ENCODE measurements around the gene ALDH16A1. TPM values are rescaled to one million over a fixed set of nuclear protein-coding genes. Genes with fewer than 3 reads are reported as not detected.

The ALDH16A1 gene
- total and polyA plus RNA-seq, 2 of the 8 experiments (the other 6 are each of a cell fraction or from before 2014, with no cell fraction given): 30.5 to 34.3 TPM

DNA sequence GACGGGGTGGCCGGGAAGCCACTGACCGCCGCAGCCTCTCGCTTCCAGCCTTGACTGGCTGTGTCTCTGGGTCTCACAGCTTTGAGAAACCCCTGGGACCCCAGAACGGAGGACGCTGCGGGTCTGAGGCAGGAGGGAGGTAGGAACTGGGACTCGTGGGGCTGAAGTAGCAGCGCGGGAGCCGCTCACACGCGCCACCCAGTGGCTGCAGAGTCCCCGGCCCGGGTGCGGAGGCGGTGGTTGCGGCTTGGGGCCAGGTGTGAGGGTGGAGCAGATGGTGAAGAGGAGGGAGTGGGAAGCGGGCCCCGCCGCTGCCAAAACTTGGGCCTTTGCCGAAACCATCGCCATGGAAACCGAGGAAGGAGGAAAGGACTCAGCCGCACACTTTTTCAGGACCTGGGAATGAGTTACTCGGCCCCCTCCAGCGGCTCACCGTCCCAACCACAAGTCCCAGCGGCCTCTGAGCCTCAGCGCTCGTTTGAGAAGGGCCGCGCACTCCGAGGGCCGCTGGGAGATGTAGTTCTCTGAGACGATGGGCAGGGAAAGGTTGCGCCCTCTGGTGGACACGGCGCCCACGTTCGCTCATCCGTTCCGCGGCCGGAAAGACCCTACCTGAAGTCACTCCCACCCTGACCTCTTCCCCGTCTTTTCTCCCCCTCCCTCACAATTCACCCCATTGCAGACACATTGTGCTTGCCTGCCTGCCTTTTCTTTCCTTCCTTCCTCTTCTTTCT lies 9.5 kb upstream of the ALDH16A1 start (continued):
- TF ChIP-seq, protein P1, sequence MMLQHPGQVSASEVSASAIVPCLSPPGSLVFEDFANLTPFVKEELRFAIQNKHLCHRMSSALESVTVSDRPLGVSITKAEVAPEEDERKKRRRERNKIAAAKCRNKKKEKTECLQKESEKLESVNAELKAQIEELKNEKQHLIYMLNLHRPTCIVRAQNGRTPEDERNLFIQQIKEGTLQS (IDR thresholded peaks at IDR 0.05; ENCODE audit: insufficient read depth, low read depth, low read length): peak; percentile 79; the same call in 1 of the 2 replicates
- TF ChIP-seq RAD21 (IDR thresholded peaks at IDR 0.05 in 1 of 2, conservative IDR thresholded peaks at IDR 0.05 in 1 of 2; ENCODE audit: low read depth in 2 of 2, low read length in 2 of 2) (peak; percentile 72 to 76), POLR2A (IDR thresholded peaks at IDR 0.05; ENCODE audit: control extremely low read depth in 1 of 2, low read depth in 2 of 2, low read length in 2 of 2) (no peak; a peak in 2 of 3 replicates), ZNF274 (IDR thresholded peaks at IDR 0.05; ENCODE audit: borderline replicate concordance, extremely low read depth, low read length) (no peak), SAP30 (IDR thresholded peaks at IDR 0.05; ENCODE audit: insufficient read depth, insufficient replicate concordance, low read length) (no peak), BCL11A (IDR thresholded peaks at IDR 0.05; ENCODE audit: low read depth in 2 of 2, low read length in 2 of 2) (no peak), CTBP2 (IDR thresholded peaks at IDR 0.05; ENCODE audit: borderline replicate concordance, insufficient read depth, insufficient read length, low read length) (no peak), FOSL1 (IDR thresholded peaks at IDR 0.05; ENCODE audit: insufficient read depth, low read depth, low read length) (no peak), POLR2AphosphoS5 (IDR thresholded peaks at IDR 0.05; ENCODE audit: low read depth, low read length) (no peak; the same call in 1 of the 2 replicates), CEBPB (IDR thresholded peaks at IDR 0.05; ENCODE audit: low read depth, low read length) (no peak), SIRT6 (IDR thresholded peaks at IDR 0.05; ENCODE audit: low read length) (no peak), CHD1 (IDR thresholded peaks at IDR 0.05; ENCODE audit: low read depth, low read length) (no peak), YY1 (IDR thresholded peaks at IDR 0.05; ENCODE audit: low read depth, low read length) (peak; percentile 53; the same call in 1 of the 2 replicates), TCF12 (IDR thresholded peaks at IDR 0.05; ENCODE audit: low read depth, low read length) (0 out of 2 replicates have a peak, but pooled peaks have one; percentile 21)
- TF ChIP-seq, protein P2, sequence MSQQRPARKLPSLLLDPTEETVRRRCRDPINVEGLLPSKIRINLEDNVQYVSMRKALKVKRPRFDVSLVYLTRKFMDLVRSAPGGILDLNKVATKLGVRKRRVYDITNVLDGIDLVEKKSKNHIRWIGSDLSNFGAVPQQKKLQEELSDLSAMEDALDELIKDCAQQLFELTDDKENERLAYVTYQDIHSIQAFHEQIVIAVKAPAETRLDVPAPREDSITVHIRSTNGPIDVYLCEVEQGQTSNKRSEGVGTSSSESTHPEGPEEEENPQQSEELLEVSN (IDR thresholded peaks at IDR 0.05): no peak; the same call in 1 of the 2 replicates
- TF ChIP-seq, protein P3, sequence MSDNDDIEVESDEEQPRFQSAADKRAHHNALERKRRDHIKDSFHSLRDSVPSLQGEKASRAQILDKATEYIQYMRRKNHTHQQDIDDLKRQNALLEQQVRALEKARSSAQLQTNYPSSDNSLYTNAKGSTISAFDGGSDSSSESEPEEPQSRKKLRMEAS (IDR thresholded peaks at IDR 0.05): peak; percentile 66

Measured in H1 (cell line).